HFFc6 (cell line): ENCODE data around the gene CTSH. TPM values are rescaled to one million over a fixed set of nuclear protein-coding genes. Genes with fewer than 3 reads are reported as not detected.

Source experiments
- DNase-seq: peaks from one replicate; pipeline ENCODE4 v3.0.0-alpha.2; 2018
- H3K27ac Mint-ChIP-seq: 2 replicates; pipeline ENCODE4 v1.8.0; 2020; ENCODE audit warnings: mild to moderate bottlenecking, mixed read lengths
- H3K27me3 Mint-ChIP-seq: 2 replicates; pipeline ENCODE4 v1.8.0; 2021; ENCODE audit warnings: mild to moderate bottlenecking, moderate library complexity, mixed read lengths; ENCODE audit not compliant: insufficient read depth
- H3K36me3 Mint-ChIP-seq: 2 replicates; pipeline ENCODE4 v1.8.0; 2021; ENCODE audit warnings: low read depth, mixed read lengths
- H3K4me1 Mint-ChIP-seq: 2 replicates; pipeline ENCODE4 v1.8.0; 2020; ENCODE audit warnings: low read depth, mixed read lengths
- H3K4me3 Mint-ChIP-seq: 2 replicates; pipeline ENCODE4 v1.8.0; 2020; ENCODE audit warnings: mild to moderate bottlenecking, moderate library complexity, mixed read lengths
- H3K9me3 Mint-ChIP-seq: 2 replicates; pipeline ENCODE4 v1.8.0; 2020; ENCODE audit warnings: mild to moderate bottlenecking, mixed read lengths
- total RNA-seq, 6 experiments: library from RNA; stranded (reverse); fragmentation: NEBNext Ultra II Directional; extraction: Animal tissue kit (Norgen Biotek cat#: 25700); gene quantifications; 2 replicates in 1 of 6; 3 replicates in 5 of 6; pipeline ENCODE4 v1.2.3, GENCODE V29; 2021
- TF ChIP-seq, protein P1 (sequence below): fragments of 200-600 bp; sonication (generic); IDR thresholded peaks from 2 replicates; pipeline ENCODE4 v1.5.0; 2021; ENCODE audit warnings: antibody characterized with exemption, mild to moderate bottlenecking

CTSH gene
- total RNA-seq, 6 experiments from 2014 or later: 0.20 to 0.53 (median 0.38) TPM; not detected in 1

DNA sequence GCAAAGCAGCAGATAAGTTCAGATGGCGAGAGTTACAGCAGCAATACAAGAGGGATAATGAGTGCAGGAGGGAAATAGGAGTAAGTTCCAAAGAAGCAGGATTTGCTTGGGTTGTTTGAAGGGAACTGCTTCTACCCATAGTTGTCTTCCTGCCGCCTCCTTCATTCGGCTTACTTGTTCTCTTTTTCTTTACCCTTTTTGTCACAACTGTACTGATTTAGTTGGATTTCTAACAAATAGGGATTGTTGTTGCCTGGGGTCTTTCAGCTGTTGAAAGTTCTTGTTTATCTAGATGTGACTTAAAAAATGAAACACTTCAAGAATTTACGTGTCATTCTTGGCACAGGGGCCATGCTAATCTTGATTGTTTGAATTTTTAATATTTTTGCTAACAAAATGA, 46.3 kb downstream of the CTSH start:
- H3K9me3 Mint-ChIP-seq: no peaks in the 10 kb centered on the region
- H3K27ac Mint-ChIP-seq: no peak overlapping the region
- TF ChIP-seq, protein P1, sequence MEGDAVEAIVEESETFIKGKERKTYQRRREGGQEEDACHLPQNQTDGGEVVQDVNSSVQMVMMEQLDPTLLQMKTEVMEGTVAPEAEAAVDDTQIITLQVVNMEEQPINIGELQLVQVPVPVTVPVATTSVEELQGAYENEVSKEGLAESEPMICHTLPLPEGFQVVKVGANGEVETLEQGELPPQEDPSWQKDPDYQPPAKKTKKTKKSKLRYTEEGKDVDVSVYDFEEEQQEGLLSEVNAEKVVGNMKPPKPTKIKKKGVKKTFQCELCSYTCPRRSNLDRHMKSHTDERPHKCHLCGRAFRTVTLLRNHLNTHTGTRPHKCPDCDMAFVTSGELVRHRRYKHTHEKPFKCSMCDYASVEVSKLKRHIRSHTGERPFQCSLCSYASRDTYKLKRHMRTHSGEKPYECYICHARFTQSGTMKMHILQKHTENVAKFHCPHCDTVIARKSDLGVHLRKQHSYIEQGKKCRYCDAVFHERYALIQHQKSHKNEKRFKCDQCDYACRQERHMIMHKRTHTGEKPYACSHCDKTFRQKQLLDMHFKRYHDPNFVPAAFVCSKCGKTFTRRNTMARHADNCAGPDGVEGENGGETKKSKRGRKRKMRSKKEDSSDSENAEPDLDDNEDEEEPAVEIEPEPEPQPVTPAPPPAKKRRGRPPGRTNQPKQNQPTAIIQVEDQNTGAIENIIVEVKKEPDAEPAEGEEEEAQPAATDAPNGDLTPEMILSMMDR: no peak
- no peak overlapping the region; the same call in 1 of the 2 replicates for H3K4me3 Mint-ChIP-seq
- H3K36me3 Mint-ChIP-seq: peaks cover 67% of the 10 kb centered on the region
- H3K4me1 Mint-ChIP-seq: peaks cover 33% of the 10 kb centered on the region
- H3K27me3 Mint-ChIP-seq: peaks cover 5% of the 10 kb centered on the region
- no peak for DNase-seq

DNA sequence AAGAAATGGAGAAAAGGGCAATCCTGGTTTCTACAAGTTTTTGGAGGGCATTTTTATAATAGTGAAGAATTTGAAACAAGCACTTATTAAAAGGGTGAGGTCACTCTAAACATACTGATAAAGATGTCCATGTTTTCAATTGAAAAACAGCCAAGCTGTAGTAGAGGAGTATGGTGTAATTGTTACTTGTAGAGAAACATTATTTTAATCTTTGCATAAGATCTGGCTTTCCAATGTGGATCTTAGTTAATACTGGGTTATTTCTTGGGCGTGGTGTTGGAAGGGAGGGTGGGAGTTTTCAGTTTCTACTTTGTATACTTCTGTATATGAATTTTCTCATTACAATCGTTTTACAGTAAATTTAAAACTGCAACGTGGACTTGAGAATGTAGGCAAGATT, 49.4 kb downstream of the CTSH start:
- TF ChIP-seq, protein P1: no peak
- Mint-ChIP-seq H3K9me3 (no peaks in the 10 kb centered on the region), H3K27ac (peak overlapping the region; percentile 4; the same call in 1 of the 2 replicates), H3K4me3 (no peak overlapping the region), H3K4me1 (peaks cover 31% of the 10 kb centered on the region), H3K27me3 (peaks cover 1% of the 10 kb centered on the region), H3K36me3 (peaks cover 74% of the 10 kb centered on the region)
- DNase-seq: no peak

DNA sequence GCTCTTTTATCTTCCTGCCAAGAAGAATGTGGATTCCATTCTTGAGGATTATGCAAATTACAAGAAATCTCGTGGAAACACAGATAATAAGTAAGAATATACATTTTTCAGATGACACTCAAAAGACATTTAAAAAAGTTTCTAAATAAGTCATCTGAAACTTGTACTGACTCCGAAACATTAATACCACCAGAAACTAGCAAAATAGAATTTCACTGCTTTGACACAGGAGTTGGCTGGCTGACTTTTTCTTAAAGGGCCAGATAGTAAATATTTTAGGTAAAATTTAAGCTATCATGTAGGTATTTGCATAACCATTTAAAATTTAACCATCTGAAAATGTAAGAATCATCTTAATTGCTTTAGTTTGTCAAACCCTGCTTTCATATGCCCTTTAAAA, 51.3 kb downstream of the CTSH start:
- DNase-seq: no peak
- H3K27me3 Mint-ChIP-seq: peaks cover 1% of the 10 kb centered on the region
- TF ChIP-seq, protein P1: no peak
- peaks cover 66% of the 10 kb centered on the region for H3K36me3 Mint-ChIP-seq
- H3K4me1 Mint-ChIP-seq: peaks cover 27% of the 10 kb centered on the region
- no peak overlapping the region for H3K27ac Mint-ChIP-seq
- 0 out of 2 replicates have a peak overlapping the region, but pooled peaks have one; percentile 3 for H3K4me3 Mint-ChIP-seq
- H3K9me3 Mint-ChIP-seq: no peaks in the 10 kb centered on the region

DNA sequence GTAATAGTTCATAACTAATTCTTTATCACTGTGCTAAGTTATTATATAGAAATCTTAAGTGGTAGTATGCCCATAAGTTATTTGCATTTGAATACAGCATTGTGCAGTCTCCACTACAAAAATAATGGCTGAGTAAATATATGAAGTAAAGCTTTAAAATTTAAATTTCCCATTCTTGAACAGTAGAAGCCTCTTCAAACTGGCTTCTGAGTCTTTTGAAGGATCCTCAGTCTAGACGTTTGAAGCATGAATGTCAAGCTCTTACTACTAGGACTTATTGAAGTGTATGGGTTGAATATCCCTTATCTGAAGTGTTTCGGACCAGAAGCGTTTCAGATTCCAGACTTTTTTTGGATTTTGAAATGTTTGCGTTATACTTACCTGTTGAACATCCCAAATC, 55.8 kb downstream of the CTSH start:
- peaks cover 59% of the 10 kb centered on the region for H3K36me3 Mint-ChIP-seq
- 0 out of 2 replicates have a peak, but pooled peaks cover 3% of the 10 kb centered on the region for H3K27me3 Mint-ChIP-seq
- TF ChIP-seq, protein P1: no peak
- no peaks in the 10 kb centered on the region for H3K9me3 Mint-ChIP-seq
- peaks cover 43% of the 10 kb centered on the region for H3K4me1 Mint-ChIP-seq
- no peak overlapping the region for H3K4me3 Mint-ChIP-seq
- H3K27ac Mint-ChIP-seq: no peak overlapping the region
- no peak for DNase-seq

DNA sequence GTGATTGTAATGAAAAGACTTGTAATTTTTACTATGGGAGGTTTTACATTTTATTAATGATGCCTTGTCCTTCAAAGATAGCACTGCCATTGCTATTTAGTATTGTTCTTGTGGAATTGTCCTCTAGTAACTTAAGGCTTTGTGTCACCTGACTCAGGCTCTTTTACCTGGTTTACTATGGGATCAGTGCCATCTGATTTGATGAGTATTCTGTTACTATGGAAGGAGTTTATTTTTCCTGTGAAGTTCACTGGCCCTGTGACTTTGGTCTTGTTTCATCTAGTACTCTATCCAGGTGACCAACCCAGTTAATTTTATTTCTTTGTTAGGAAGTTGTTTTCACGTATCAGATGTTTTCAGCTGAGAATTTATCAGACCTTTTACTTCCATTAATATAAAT, 63.2 kb downstream of the CTSH start:
- DNase-seq: no peak
- H3K27ac Mint-ChIP-seq: no peak overlapping the region

More for the DNA sequence above, 63.2 kb downstream of the CTSH start:
- no peaks in the 10 kb centered on the region for H3K9me3 Mint-ChIP-seq
- H3K27me3 Mint-ChIP-seq: peaks cover 2% of the 10 kb centered on the region; the same call in 1 of the 2 replicates
- 0 out of 2 replicates have a peak overlapping the region, but pooled peaks have one; percentile 17 for H3K4me3 Mint-ChIP-seq
- H3K36me3 Mint-ChIP-seq: peaks cover 47% of the 10 kb centered on the region
- TF ChIP-seq, protein P1: no peak
- H3K4me1 Mint-ChIP-seq: peaks cover 79% of the 10 kb centered on the region
